H9 (cell line): ENCODE data around the gene ZNF770. TPM values are rescaled to one million over a fixed set of nuclear protein-coding genes. Genes with fewer than 3 reads are reported as not detected.

ENCODE experiments used
- DNase-seq: peaks from one replicate; pipeline ENCODE4 v3.0.0-alpha.2; 2017
- H2AFZ ChIP-seq: one replicate; pipeline ENCODE4 v1.6.1; 2013; ENCODE audit warnings: mild to moderate bottlenecking, low read length, control low read depth, moderate library complexity
- H2AK5ac ChIP-seq: 2 replicates; pipeline ENCODE4 v1.6.1; 2013; ENCODE audit warnings: low read length, control low read depth, mixed read lengths; ENCODE audit not compliant: insufficient read length
- H2BK120ac ChIP-seq: one replicate; pipeline ENCODE4 v1.6.1; 2013; ENCODE audit warnings: low read depth, mild to moderate bottlenecking, low read length, control low read depth, inconsistent platforms; ENCODE audit not compliant: poor library complexity, severe bottlenecking
- H2BK12ac ChIP-seq: 2 replicates; pipeline ENCODE4 v1.6.1; 2013; ENCODE audit warnings: low read length, control low read depth, mixed read lengths, low read depth; ENCODE audit not compliant: insufficient read length
- H2BK15ac ChIP-seq: 2 replicates; pipeline ENCODE4 v1.6.1; 2013; ENCODE audit warnings: low read depth, low read length, control low read depth
- H2BK20ac ChIP-seq: one replicate; pipeline ENCODE4 v1.6.1; 2013; ENCODE audit warnings: low read depth, mild to moderate bottlenecking, low read length, control low read depth, inconsistent platforms; ENCODE audit not compliant: poor library complexity, severe bottlenecking
- H2BK5ac ChIP-seq: 2 replicates; pipeline ENCODE4 v1.6.1; 2013; ENCODE audit warnings: low read length, control low read depth, mixed read lengths; ENCODE audit not compliant: insufficient read length
- H3K14ac ChIP-seq: 2 replicates; pipeline ENCODE4 v1.6.1; 2013; ENCODE audit warnings: low read length, control low read depth; ENCODE audit not compliant: insufficient read depth
- H3K18ac ChIP-seq: 2 replicates; pipeline ENCODE4 v1.6.1; 2013; ENCODE audit warnings: low read depth, mild to moderate bottlenecking, mixed read lengths, low read length, control low read depth; ENCODE audit not compliant: insufficient read length
- H3K23ac ChIP-seq: 2 replicates; pipeline ENCODE4 v1.6.1; 2013; ENCODE audit warnings: low read length, control low read depth, mixed read lengths, low read depth; ENCODE audit not compliant: insufficient read length
- H3K23me2 ChIP-seq: 2 replicates; pipeline ENCODE4 v1.6.1; 2013; ENCODE audit warnings: low read depth, mild to moderate bottlenecking, mixed read lengths, low read length, control low read depth; ENCODE audit not compliant: insufficient read length, poor library complexity, severe bottlenecking
- H3K27ac ChIP-seq: 2 replicates; pipeline ENCODE4 v1.5.1; 2013; ENCODE audit warnings: low read length, control low read depth, mixed read lengths, low read depth; ENCODE audit not compliant: insufficient read length
- H3K27me3 ChIP-seq: 2 replicates; pipeline ENCODE4 v1.6.1; 2013; ENCODE audit warnings: low read length, control low read depth, inconsistent platforms; ENCODE audit not compliant: insufficient read depth
- H3K4ac ChIP-seq: 2 replicates; pipeline ENCODE4 v1.6.1; 2013; ENCODE audit warnings: low read depth, mild to moderate bottlenecking, control low read depth, inconsistent platforms, low read length, moderate library complexity
- H3K4me1 ChIP-seq: 2 replicates; pipeline ENCODE4 v1.6.1; 2013; ENCODE audit warnings: low read length, control low read depth, inconsistent platforms; ENCODE audit not compliant: insufficient read depth
- H3K4me2 ChIP-seq: 2 replicates; pipeline ENCODE4 v1.6.1; 2013; ENCODE audit warnings: low read length, control low read depth, mixed read lengths; ENCODE audit not compliant: insufficient read length, insufficient read depth
- H3K56ac ChIP-seq: 2 replicates; pipeline ENCODE4 v1.6.1; 2013; ENCODE audit warnings: low read depth, mild to moderate bottlenecking, mixed read lengths, low read length, control low read depth; ENCODE audit not compliant: insufficient read length
- H3K79me1 ChIP-seq: 2 replicates; pipeline ENCODE4 v1.6.1; 2013; ENCODE audit warnings: low read depth, mild to moderate bottlenecking, moderate library complexity, low read length, control low read depth, inconsistent platforms; ENCODE audit not compliant: insufficient read depth, poor library complexity, severe bottlenecking
- H3K79me2 ChIP-seq: 2 replicates; pipeline ENCODE4 v1.6.1; 2013; ENCODE audit warnings: low read length, control low read depth, inconsistent platforms; ENCODE audit not compliant: insufficient read depth
- H3K9ac ChIP-seq: 2 replicates; pipeline ENCODE4 v1.6.1; 2013; ENCODE audit warnings: low read length, control low read depth, mixed read lengths; ENCODE audit not compliant: insufficient read length; ENCODE audit errors: extremely low read depth
- H3K9me3 ChIP-seq: one replicate; pipeline ENCODE4 v1.6.1; 2013; ENCODE audit warnings: low read depth, low read length, inconsistent platforms; ENCODE audit not compliant: control insufficient read depth
- H3T11ph ChIP-seq: one replicate; pipeline ENCODE4 v1.6.1; 2013; ENCODE audit warnings: mild to moderate bottlenecking, low read length, control low read depth, inconsistent platforms
- H4K20me1 ChIP-seq: one replicate; pipeline ENCODE4 v1.6.1; 2013; ENCODE audit not compliant: control insufficient read depth, insufficient read length, insufficient read depth
- H4K5ac ChIP-seq: 2 replicates; pipeline ENCODE4 v1.6.1; 2013; ENCODE audit warnings: low read depth, mild to moderate bottlenecking, mixed read lengths, low read length, control low read depth; ENCODE audit not compliant: insufficient read length
- H4K8ac ChIP-seq: replicated peaks from 2 replicates; pipeline ENCODE4 v1.6.1; 2013; ENCODE audit warnings: low read length, control low read depth, mixed read lengths, low read depth; ENCODE audit not compliant: insufficient read length
- H4K91ac ChIP-seq: 2 replicates; pipeline ENCODE4 v1.6.1; 2013; ENCODE audit warnings: low read depth, mild to moderate bottlenecking, moderate library complexity, mixed read lengths, low read length, control low read depth; ENCODE audit not compliant: insufficient read length
- H3K27ac Mint-ChIP-seq, 3 experiments: 2 replicates in 2 of 3; 3 replicates in 1 of 3; pipeline ENCODE4 v1.8.0; 2020 to 2021; ENCODE audit warnings: mixed read lengths in 3 of 3, mild to moderate bottlenecking in 1 of 3, moderate library complexity in 1 of 3
- H3K27me3 Mint-ChIP-seq: 2 replicates; pipeline ENCODE4 v1.8.0; 2021; ENCODE audit warnings: low read depth, mild to moderate bottlenecking, moderate library complexity, mixed read lengths
- H3K36me3 Mint-ChIP-seq, 3 experiments: 2 replicates in 2 of 3; 3 replicates in 1 of 3; pipeline ENCODE4 v1.8.0; 2020 to 2021; ENCODE audit warnings: low read depth in 3 of 3, mixed read lengths in 3 of 3; ENCODE audit not compliant: insufficient read depth in 1 of 3
- H3K4me1 Mint-ChIP-seq, 2 experiments: 2 replicates each; pipeline ENCODE4 v1.8.0; 2020; ENCODE audit warnings: mixed read lengths in 2 of 2
- H3K4me3 Mint-ChIP-seq, 2 experiments: 2 replicates in 1 of 2; 3 replicates in 1 of 2; pipeline ENCODE4 v1.8.0; 2020 to 2021; ENCODE audit warnings: mild to moderate bottlenecking in 2 of 2, mixed read lengths in 2 of 2, moderate library complexity in 1 of 2
- H3K9me3 Mint-ChIP-seq, 2 experiments: 2 replicates in 1 of 2; 3 replicates in 1 of 2; pipeline ENCODE4 v1.8.0; 2020; ENCODE audit warnings: mild to moderate bottlenecking in 2 of 2, mixed read lengths in 2 of 2, moderate library complexity in 1 of 2
- CTCF ChIP-seq: fragments of 200-600 bp; sonication (generic); conservative IDR thresholded peaks from 3 replicates; pipeline ENCODE4 v1.8.0; 2021; ENCODE audit warnings: antibody characterized with exemption, mild to moderate bottlenecking
- WGBS: extraction: QIAGEN DNeasy Blood & Tissue Kit; methylation state at CpG from one replicate; pipeline ENCODE4 v1.1.7; 2013; ENCODE audit warnings: missing lambda C conversion rate, low lambda C conversion rate, mixed read lengths; ENCODE audit not compliant: insufficient read length; ENCODE audit errors: extremely low coverage; 5-methylcytosine and 5-hydroxymethylcytosine counted together
- total RNA-seq: library from RNA; stranded (reverse); gene quantifications from 2 replicates; pipeline ENCODE4 v1.2.1, GENCODE V29; 2021

ZNF770 gene
- total RNA-seq, 1 experiment from 2014 or later, result 111 TPM

DNA sequence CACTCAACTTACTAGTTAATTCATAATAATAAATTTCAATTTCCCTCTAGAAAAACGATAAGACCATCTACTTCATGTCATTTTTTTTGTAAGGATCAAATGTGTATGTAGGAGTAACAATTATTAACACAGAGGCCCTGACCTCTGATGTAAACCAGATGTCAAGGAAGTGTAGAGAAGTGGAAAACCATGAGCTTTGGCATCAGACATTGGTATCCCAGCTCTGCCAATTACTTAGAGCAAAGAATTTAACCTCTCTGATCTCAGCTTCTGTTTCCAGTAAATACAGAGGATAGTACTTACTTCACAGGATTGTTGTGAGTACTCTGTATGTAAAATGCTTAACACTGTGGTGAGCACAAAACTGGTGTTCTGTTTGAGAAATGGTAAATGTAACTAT is 36.1 kb downstream of the ZNF770 start:
- Histone ChIP-seq H3K9me3 (no peaks in the 10 kb centered on the region), H4K5ac (no peak overlapping the region), H2BK120ac (no peak overlapping the region), H3K27ac (no peak overlapping the region), H3K18ac (no peak overlapping the region), H2BK20ac (no peak overlapping the region), H3K9ac (no peak overlapping the region), H3K79me1 (no peaks in the 10 kb centered on the region), H4K8ac (no peak overlapping the region), H2BK5ac (no peak overlapping the region), H4K91ac (no peak overlapping the region), H2AFZ (no peak overlapping the region), H3K4ac (no peak overlapping the region), H3K56ac (no peak overlapping the region), H4K20me1 (no peaks in the 10 kb centered on the region), H3K14ac (no peak overlapping the region), H3K4me2 (no peak overlapping the region), H3K79me2 (no peaks in the 10 kb centered on the region), H3K4me1 (no peaks in the 10 kb centered on the region), H3K27me3 (no peaks in the 10 kb centered on the region), H2BK15ac (no peak overlapping the region), H3K23ac (no peak overlapping the region), H3T11ph (no peak overlapping the region), H2AK5ac (no peak overlapping the region), H3K23me2 (no peaks in the 10 kb centered on the region), H2BK12ac (no peak overlapping the region)
- Mint-ChIP-seq H3K9me3 (peaks cover 5% of the 10 kb centered on the region in 2 experiments; a peak in 3 of 5 replicates), H3K4me1 (no peaks in the 10 kb centered on the region), H3K36me3 (peaks cover 24 to 53% (median 48%) of the 10 kb centered on the region in 3 experiments), H3K27me3 (no peaks in the 10 kb centered on the region), H3K4me3 (no peak overlapping the region), H3K27ac (no peak overlapping the region)
- no peak for TF ChIP-seq CTCF
- no peak for DNase-seq
- no CpG with 5 or more reads among the region's 1 CpG for WGBS
